K562 (cell line): Measurements from ENCODE around the gene SMIM30. TPM values are rescaled to one million over a fixed set of nuclear protein-coding genes. Genes with fewer than 3 reads are reported as not detected.

ENCODE experiments used
- ADNP ChIP-seq: fragments of 200-800 bp; sonication (Bioruptor generic); IDR thresholded peaks from 2 replicates; pipeline ENCODE4 v1.6.1; 2016; ENCODE audit warnings: missing genetic modification characterization, missing compliant biosample characterization
- CCNT2 ChIP-seq: IDR thresholded peaks from 2 replicates; pipeline ENCODE4 v1.6.1; 2011; ENCODE audit warnings: borderline replicate concordance, low read depth, mild to moderate bottlenecking, moderate library complexity, mixed read lengths, low read length; ENCODE audit not compliant: insufficient read length; ENCODE audit errors: extremely low read depth
- CHD1 ChIP-seq: fragments of 200-600 bp; sonication (generic); IDR thresholded peaks from one replicate; pipeline ENCODE4 v1.6.1; 2012; ENCODE audit warnings: mild to moderate bottlenecking, moderate library complexity, low read length, inconsistent platforms
- CREBBP ChIP-seq: IDR thresholded peaks from one replicate; pipeline ENCODE4 v1.6.1; 2012; ENCODE audit warnings: low read depth, mild to moderate bottlenecking, control low read depth, inconsistent platforms, low read length
- CXXC5 ChIP-seq: fragments of 250-450 bp; sonication (Bioruptor Pico); IDR thresholded peaks from 2 replicates; pipeline ENCODE4 v1.8.0; 2022; ENCODE audit warnings: inconsistent platforms, mild to moderate bottlenecking, moderate library complexity
- HMG20B ChIP-seq: fragments of 250-450 bp; sonication (Bioruptor Pico); IDR thresholded peaks from 2 replicates; pipeline ENCODE4 v1.5.0; 2021; ENCODE audit warnings: mild to moderate bottlenecking
- MTA3 ChIP-seq: fragments of 450-650 bp; formaldehyde crosslinking; IDR thresholded peaks from 2 replicates; pipeline ENCODE4 v1.6.1; 2017; ENCODE audit warnings: mild to moderate bottlenecking, borderline replicate concordance
- NR2F6 ChIP-seq: fragments of 450-650 bp; formaldehyde crosslinking; IDR thresholded peaks from 2 replicates; pipeline ENCODE4 v1.4.0; 2020; ENCODE audit warnings: mild to moderate bottlenecking
- NRF1 ChIP-seq, 2 experiments: fragments of 450-650 bp; IDR thresholded peaks in 1 of 2; conservative IDR thresholded peaks in 1 of 2; 2 replicates each; pipeline ENCODE4 v1.6.1; 2014; ENCODE audit warnings: mild to moderate bottlenecking in 2 of 2
- PCBP1 ChIP-seq: fragments of 200-400 bp; formaldehyde crosslinking; IDR thresholded peaks from 2 replicates; pipeline ENCODE4 v1.6.1; 2018; ENCODE audit warnings: mild to moderate bottlenecking, low read depth, low read length; ENCODE audit not compliant: poor library complexity, severe bottlenecking
- PYGO2 ChIP-seq: fragments of 450-650 bp; IDR thresholded peaks from 2 replicates; pipeline ENCODE4 v1.6.1; 2016; ENCODE audit warnings: mild to moderate bottlenecking, missing genetic modification characterization, moderate library complexity, missing compliant biosample characterization
- RB1 ChIP-seq: fragments of 450-650 bp; IDR thresholded peaks from 2 replicates; pipeline ENCODE4 v1.6.1; 2017; ENCODE audit warnings: low read depth, mild to moderate bottlenecking
- RBFOX2 ChIP-seq: fragments of 200-400 bp; formaldehyde crosslinking; IDR thresholded peaks from 2 replicates; pipeline ENCODE4 v1.6.1; 2017; ENCODE audit warnings: low read depth, mild to moderate bottlenecking, low read length, moderate library complexity
- SMAD2 ChIP-seq: fragments of 150-350 bp; IDR thresholded peaks from 2 replicates; pipeline ENCODE4 v1.6.1; 2014; ENCODE audit warnings: low read depth, mild to moderate bottlenecking, low read length
- SMAD4 ChIP-seq: fragments of 250-450 bp; sonication (Bioruptor Pico); conservative IDR thresholded peaks from 2 replicates; pipeline ENCODE4 v1.8.0; 2021; ENCODE audit warnings: inconsistent platforms, mild to moderate bottlenecking, moderate library complexity
- TAF15 ChIP-seq: fragments of 200-400 bp; formaldehyde crosslinking; IDR thresholded peaks from 2 replicates; pipeline ENCODE4 v1.6.1; 2017; ENCODE audit warnings: mild to moderate bottlenecking, low read depth, low read length, moderate library complexity
- YY1 ChIP-seq, 3 experiments: IDR thresholded peaks; 2 replicates each; pipeline ENCODE4 v1.6.1; 2011; ENCODE audit warnings: low read length in 2 of 3, mild to moderate bottlenecking in 2 of 3, moderate library complexity in 2 of 3, borderline replicate concordance in 1 of 3, control low read depth in 1 of 3, low read depth in 1 of 3; ENCODE audit not compliant: insufficient read depth in 3 of 3, insufficient replicate concordance in 2 of 3, control insufficient read depth in 1 of 3, insufficient read length in 1 of 3; ENCODE audit errors: extremely low read depth in 1 of 3
- ZNF24 ChIP-seq: fragments of 450-650 bp; IDR thresholded peaks from 2 replicates; pipeline ENCODE4 v1.6.1; 2016
- ZNF347 ChIP-seq: fragments of 450-650 bp; formaldehyde crosslinking; IDR thresholded peaks from 2 replicates; pipeline ENCODE4 v1.4.0; 2020; ENCODE audit warnings: low read depth, mild to moderate bottlenecking, moderate library complexity
- ZNF507 ChIP-seq: conservative IDR thresholded peaks from 2 replicates; pipeline ENCODE4 v1.6.1; 2017; ENCODE audit warnings: missing genetic modification characterization, missing compliant biosample characterization
- ZNF76 ChIP-seq: fragments of 250-450 bp; sonication (Bioruptor Pico); IDR thresholded peaks from 2 replicates; pipeline ENCODE4 v1.4.0; 2020; ENCODE audit warnings: mild to moderate bottlenecking, moderate library complexity, borderline replicate concordance
- ZNF766 ChIP-seq: fragments of 200-800 bp; sonication (Bioruptor generic); conservative IDR thresholded peaks from 2 replicates; pipeline ENCODE4 v1.6.1; 2016; ENCODE audit warnings: missing genetic modification characterization, missing compliant biosample characterization
- polyA plus RNA-seq, 8 experiments: library from polyadenylated mRNA; depleted of rRNA in 4 of 8; stranded (reverse) in 5 of 8; unstranded in 3 of 8; fragments of >200 nt; fragmentation: Nextera tagmentation in 2 of 8; fragmentation: Illumina TruSeq in 1 of 8; extraction: Ambion mirVana in 2 of 8; extraction: Trizol in 1 of 8; gene quantifications; 2 replicates each; pipeline versions ENCODE4 v1.2.1 to v1.2.3, GENCODE V29; 2011 to 2014; ENCODE audit warnings: inconsistent platforms in 1 of 8, missing spikeins in 1 of 8
- total RNA-seq, 7 experiments: library from RNA; depleted of rRNA in 6 of 7; stranded (reverse); fragments of >200 nt in 6 of 7; fragmentation: Illumina TruSeq in 2 of 7; extraction: Trizol in 2 of 7; gene quantifications; 2 replicates each; pipeline versions ENCODE4 v1.2.1 to v1.2.3, GENCODE V29; 2011 to 2021; ENCODE audit warnings: low replicate concordance in 1 of 7
- TF ChIP-seq, protein P1 (sequence below): sonication (generic); formaldehyde crosslinking; IDR thresholded peaks from 2 replicates; pipeline ENCODE4 v1.8.0; 2022; ENCODE audit warnings: mild to moderate bottlenecking, low read depth, missing genetic modification reagents
- TF ChIP-seq, protein P2 (sequence below): sonication (generic); formaldehyde crosslinking; IDR thresholded peaks from 2 replicates; pipeline ENCODE4 v1.8.0; 2022; ENCODE audit warnings: mild to moderate bottlenecking, missing genetic modification reagents, borderline replicate concordance
- TF ChIP-seq, protein P3 (sequence below): sonication (generic); formaldehyde crosslinking; IDR thresholded peaks from 2 replicates; pipeline ENCODE4 v1.8.1; 2022; ENCODE audit warnings: missing genetic modification reagents

The SMIM30 gene
- total and polyA plus RNA-seq, 9 of the 15 experiments (the other 6 are each of a cell fraction or from before 2014, with no cell fraction given): 161 to 891 (median 316) TPM

DNA sequence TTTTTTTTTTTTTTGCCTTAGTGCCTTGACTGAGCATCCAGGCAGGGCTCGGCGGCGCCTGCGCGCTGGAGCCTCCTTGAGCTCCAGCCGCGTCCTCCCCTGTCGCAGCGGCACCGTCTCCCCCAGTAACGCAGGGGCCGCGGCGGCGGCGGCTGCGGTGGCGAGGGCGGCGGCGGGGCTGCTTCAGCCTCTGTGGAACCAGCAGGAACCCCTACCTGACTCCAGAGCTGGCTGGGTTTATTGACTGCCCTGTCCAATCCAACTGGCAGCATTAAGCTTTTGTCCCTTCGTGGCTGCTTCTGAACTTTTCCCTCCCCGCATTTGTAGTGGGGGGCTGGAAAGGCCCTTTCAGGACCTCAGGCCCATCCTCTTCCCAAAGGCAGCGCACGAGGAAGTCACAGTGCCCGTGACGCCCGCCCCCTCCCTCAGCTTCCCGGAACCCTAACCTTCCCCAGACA lies 31.9 kb downstream of the SMIM30 start, which contains the start of gene GPR85 (continued):
- TF ChIP-seq YY1 (IDR thresholded peaks at IDR 0.05; ENCODE audit: borderline replicate concordance in 1 of 3, control insufficient read depth in 1 of 3, extremely low read depth in 1 of 3, insufficient read depth in 3 of 3, insufficient read length in 1 of 3, insufficient replicate concordance in 2 of 3, low read depth in 1 of 3, low read length in 2 of 3) (peak in 2 of 3 experiments; percentile 16 to 39), NR2F6 (CRISPR knock-in tag) (no peak), SMAD2 (no peak), ZNF76 (0 out of 2 replicates have a peak, but pooled peaks have one; percentile 43), SMAD4 (peak; percentile 54; the same call in 1 of the 2 replicates), ZNF24 (no peak), ZNF507 (tag) (no peak), ZNF766 (CRISPR knock-in tag) (peak; percentile 80; the same call in 1 of the 2 replicates), HMG20B (CRISPR knock-in tag) (no peak), CHD1 (no peak), PCBP1 (peak; percentile 31), RBFOX2 (peak; percentile 83), CREBBP (no peak), MTA3 (peak; percentile 52; the same call in 1 of the 2 replicates), ADNP (tag) (no peak), CXXC5 (CRISPR knock-in tag) (peak; percentile 57), TAF15 (no peak), CCNT2 (peak; percentile 5), PYGO2 (tag) (no peak), ZNF347 (CRISPR knock-in tag) (no peak), RB1 (0 out of 2 replicates have a peak, but pooled peaks have one; percentile 19), NRF1 (conservative IDR thresholded peaks at IDR 0.05 in 1 of 2, IDR thresholded peaks at IDR 0.05 in 1 of 2) (peak; percentile 91 to 92)
- TF ChIP-seq, protein P1, sequence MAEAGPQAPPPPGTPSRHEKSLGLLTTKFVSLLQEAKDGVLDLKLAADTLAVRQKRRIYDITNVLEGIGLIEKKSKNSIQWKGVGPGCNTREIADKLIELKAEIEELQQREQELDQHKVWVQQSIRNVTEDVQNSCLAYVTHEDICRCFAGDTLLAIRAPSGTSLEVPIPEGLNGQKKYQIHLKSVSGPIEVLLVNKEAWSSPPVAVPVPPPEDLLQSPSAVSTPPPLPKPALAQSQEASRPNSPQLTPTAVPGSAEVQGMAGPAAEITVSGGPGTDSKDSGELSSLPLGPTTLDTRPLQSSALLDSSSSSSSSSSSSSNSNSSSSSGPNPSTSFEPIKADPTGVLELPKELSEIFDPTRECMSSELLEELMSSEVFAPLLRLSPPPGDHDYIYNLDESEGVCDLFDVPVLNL (CRISPR knock-in tag): no peak
- TF ChIP-seq, protein P2, sequence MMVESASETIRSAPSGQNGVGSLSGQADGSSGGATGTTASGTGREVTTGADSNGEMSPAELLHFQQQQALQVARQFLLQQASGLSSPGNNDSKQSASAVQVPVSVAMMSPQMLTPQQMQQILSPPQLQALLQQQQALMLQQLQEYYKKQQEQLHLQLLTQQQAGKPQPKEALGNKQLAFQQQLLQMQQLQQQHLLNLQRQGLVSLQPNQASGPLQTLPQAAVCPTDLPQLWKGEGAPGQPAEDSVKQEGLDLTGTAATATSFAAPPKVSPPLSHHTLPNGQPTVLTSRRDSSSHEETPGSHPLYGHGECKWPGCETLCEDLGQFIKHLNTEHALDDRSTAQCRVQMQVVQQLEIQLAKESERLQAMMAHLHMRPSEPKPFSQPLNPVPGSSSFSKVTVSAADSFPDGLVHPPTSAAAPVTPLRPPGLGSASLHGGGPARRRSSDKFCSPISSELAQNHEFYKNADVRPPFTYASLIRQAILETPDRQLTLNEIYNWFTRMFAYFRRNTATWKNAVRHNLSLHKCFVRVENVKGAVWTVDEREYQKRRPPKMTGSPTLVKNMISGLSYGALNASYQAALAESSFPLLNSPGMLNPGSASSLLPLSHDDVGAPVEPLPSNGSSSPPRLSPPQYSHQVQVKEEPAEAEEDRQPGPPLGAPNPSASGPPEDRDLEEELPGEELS: no peak
- TF ChIP-seq, protein P3, sequence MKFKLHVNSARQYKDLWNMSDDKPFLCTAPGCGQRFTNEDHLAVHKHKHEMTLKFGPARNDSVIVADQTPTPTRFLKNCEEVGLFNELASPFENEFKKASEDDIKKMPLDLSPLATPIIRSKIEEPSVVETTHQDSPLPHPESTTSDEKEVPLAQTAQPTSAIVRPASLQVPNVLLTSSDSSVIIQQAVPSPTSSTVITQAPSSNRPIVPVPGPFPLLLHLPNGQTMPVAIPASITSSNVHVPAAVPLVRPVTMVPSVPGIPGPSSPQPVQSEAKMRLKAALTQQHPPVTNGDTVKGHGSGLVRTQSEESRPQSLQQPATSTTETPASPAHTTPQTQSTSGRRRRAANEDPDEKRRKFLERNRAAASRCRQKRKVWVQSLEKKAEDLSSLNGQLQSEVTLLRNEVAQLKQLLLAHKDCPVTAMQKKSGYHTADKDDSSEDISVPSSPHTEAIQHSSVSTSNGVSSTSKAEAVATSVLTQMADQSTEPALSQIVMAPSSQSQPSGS: no peak
